ENCODE results near the gene LHFPL3.

DNA sequence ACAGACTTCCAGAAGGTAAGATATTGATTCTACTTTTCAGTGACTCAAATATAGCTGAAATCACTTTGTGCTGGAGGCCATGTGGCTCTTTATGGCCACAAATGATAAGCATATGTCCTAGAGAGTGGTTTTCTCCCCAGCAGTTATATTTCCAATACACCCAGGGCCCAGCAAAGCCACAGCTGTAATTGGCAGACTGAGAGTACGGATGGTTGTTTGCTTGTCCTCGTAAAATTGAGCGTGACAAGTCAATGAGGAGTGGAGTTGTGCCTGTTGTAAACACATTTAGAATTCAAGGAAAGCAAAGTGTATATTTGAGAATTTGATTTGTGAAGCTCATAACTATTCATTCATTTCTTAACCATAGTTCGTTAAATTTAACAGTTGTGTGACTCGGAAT lies 201.8 kb downstream of the LHFPL3 start:
- TF ChIP-seq, protein P1, sequence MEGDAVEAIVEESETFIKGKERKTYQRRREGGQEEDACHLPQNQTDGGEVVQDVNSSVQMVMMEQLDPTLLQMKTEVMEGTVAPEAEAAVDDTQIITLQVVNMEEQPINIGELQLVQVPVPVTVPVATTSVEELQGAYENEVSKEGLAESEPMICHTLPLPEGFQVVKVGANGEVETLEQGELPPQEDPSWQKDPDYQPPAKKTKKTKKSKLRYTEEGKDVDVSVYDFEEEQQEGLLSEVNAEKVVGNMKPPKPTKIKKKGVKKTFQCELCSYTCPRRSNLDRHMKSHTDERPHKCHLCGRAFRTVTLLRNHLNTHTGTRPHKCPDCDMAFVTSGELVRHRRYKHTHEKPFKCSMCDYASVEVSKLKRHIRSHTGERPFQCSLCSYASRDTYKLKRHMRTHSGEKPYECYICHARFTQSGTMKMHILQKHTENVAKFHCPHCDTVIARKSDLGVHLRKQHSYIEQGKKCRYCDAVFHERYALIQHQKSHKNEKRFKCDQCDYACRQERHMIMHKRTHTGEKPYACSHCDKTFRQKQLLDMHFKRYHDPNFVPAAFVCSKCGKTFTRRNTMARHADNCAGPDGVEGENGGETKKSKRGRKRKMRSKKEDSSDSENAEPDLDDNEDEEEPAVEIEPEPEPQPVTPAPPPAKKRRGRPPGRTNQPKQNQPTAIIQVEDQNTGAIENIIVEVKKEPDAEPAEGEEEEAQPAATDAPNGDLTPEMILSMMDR (conservative IDR thresholded peaks at IDR 0.05; ENCODE audit: low read length): no peak
- TF ChIP-seq EZH2phosphoT487 (IDR thresholded peaks at IDR 0.05; ENCODE audit: borderline replicate concordance, low read depth, low read length): no peak

Data from OCI-LY7 (cell line).